ENCODE measurements around the gene RNF128. TPM values are rescaled to one million over a fixed set of nuclear protein-coding genes. Genes with fewer than 3 reads are reported as not detected.

Gene RNF128
- under 0.01 and 0.16 TPM in 2 replicates for total RNA-seq

GRCh38 chrX:106726485-106727437 is at the start of gene RNF128:
Gene RNF128 (plus strand): TSS chrX:106726701. CDS start chrX:106726914, 213 bp downstream.

GRCh38 chrX:106802388-106803275 is 76.1 kb downstream of the RNF128 start, which contains the start of gene TBC1D8B:
Gene TBC1D8B (plus strand): TSS chrX:106802673. CDS start chrX:106802854, 181 bp downstream.

Other genes with a start within 250 kb of the RNF128 start
- 1.7 and 1.9 TPM in 2 replicates for gene RADX, start 114.7 kb upstream of the RNF128 start, total RNA-seq
- gene TBC1D8B, start 76.0 kb downstream of the RNF128 start, total RNA-seq = 11.7 and 14.4 TPM in 2 replicates
- gene RIPPLY1, start 176.6 kb downstream of the RNF128 start, total RNA-seq = not detected in 2 replicates
- not detected in 2 replicates for gene CLDN2, start 193.7 kb downstream of the RNF128 start, total RNA-seq

Measured in hair follicle dermal papilla cell (primary cell).